Muscle layer of colon (tissue), 2 donors: ENCODE measurements around the gene GNG4.
"Not testable (repeated sequence)": the region's sequence is repeated elsewhere in the genome, so short reads cannot be mapped to it uniquely, and the experiment has no call there.

Experiments used
- H3K27ac ChIP-seq: one replicate; pipeline ENCODE4 v1.7.0; 2013; ENCODE audit warnings: low read depth, mild to moderate bottlenecking, low read length, moderate library complexity
- H3K27me3 ChIP-seq, 2 donors: one replicate each; pipeline ENCODE4 v1.7.0; 2013; ENCODE audit warnings: low read length in 2 of 2, mild to moderate bottlenecking in 2 of 2; ENCODE audit not compliant: insufficient read depth in 2 of 2, control insufficient read depth in 1 of 2
- H3K36me3 ChIP-seq: one replicate; pipeline ENCODE4 v1.7.0; 2013; ENCODE audit warnings: mild to moderate bottlenecking, low read length; ENCODE audit not compliant: insufficient read depth
- H3K4me1 ChIP-seq: one replicate; pipeline ENCODE4 v1.7.0; 2013; ENCODE audit warnings: mild to moderate bottlenecking, low read length; ENCODE audit not compliant: insufficient read depth
- H3K4me3 ChIP-seq, 2 donors: one replicate each; pipeline ENCODE4 v1.7.0; 2013; ENCODE audit warnings: low read length in 2 of 2, low read depth in 1 of 2, mild to moderate bottlenecking in 1 of 2, moderate library complexity in 1 of 2
- H3K9ac ChIP-seq: one replicate; pipeline ENCODE4 v1.7.0; 2013; ENCODE audit warnings: low read length
- H3K9me3 ChIP-seq: one replicate; pipeline ENCODE4 v1.7.0; 2013; ENCODE audit warnings: mild to moderate bottlenecking, low read length
- donor health status: abdominal sarcoma.
- donor health status: Adenocarcinoma of cecum.

Gene GNG4

GRCh38 chr1:235572971-235573370 is 76.6 kb downstream of the GNG4 start:
- H3K9ac ChIP-seq, H3K27ac ChIP-seq, H3K4me3 ChIP-seq, H3K36me3 ChIP-seq, H3K27me3 ChIP-seq, H3K4me1 ChIP-seq, H3K9me3 ChIP-seq: not testable (repeated sequence)

- Histone ChIP-seq H3K4me1 (no peaks in the 10 kb centered on the region), H3K9me3 (no peaks in the 10 kb centered on the region), H3K27me3 (no peaks in the 10 kb centered on the region)
These were observed 78.1 kb downstream of the GNG4 start for GRCh38 chr1:235571482-235571881.

GRCh38 chr1:235567812-235568503 is 81.6 kb downstream of the GNG4 start:
- H3K27ac ChIP-seq = no peak overlapping the region
- no peaks in the 10 kb centered on the region for H3K27me3 ChIP-seq
- H3K4me3 ChIP-seq = no peak overlapping the region
- H3K9me3 ChIP-seq = no peaks in the 10 kb centered on the region
- H3K9ac ChIP-seq = no peak overlapping the region
- H3K36me3 ChIP-seq = no peaks in the 10 kb centered on the region
- H3K4me1 ChIP-seq = no peaks in the 10 kb centered on the region

More at GRCh38 chr1:235571482-235571881, 78.1 kb downstream of the GNG4 start:
- Histone ChIP-seq H3K27ac (no peak overlapping the region), H3K36me3 (no peaks in the 10 kb centered on the region), H3K9ac (no peak overlapping the region), H3K4me3 (no peak overlapping the region)

GRCh38 chr1:235566084-235566483 is 83.5 kb downstream of the GNG4 start:
- no peaks in the 10 kb centered on the region for H3K4me1 ChIP-seq
- no peak overlapping the region for H3K9ac ChIP-seq
- no peak overlapping the region for H3K27ac ChIP-seq
- no peaks in the 10 kb centered on the region for H3K36me3 ChIP-seq
- H3K4me3 ChIP-seq = no peak overlapping the region
- no peaks in the 10 kb centered on the region for H3K27me3 ChIP-seq
- no peaks in the 10 kb centered on the region for H3K9me3 ChIP-seq

- H3K27me3 ChIP-seq = no peaks in the 10 kb centered on the region
- H3K9ac ChIP-seq = no peak overlapping the region
These were observed 86.0 kb downstream of the GNG4 start for GRCh38 chr1:235563513-235564061.

GRCh38 chr1:235562589-235562988 is 87.0 kb downstream of the GNG4 start:
- no peaks in the 10 kb centered on the region for H3K27me3 ChIP-seq
- no peak overlapping the region for H3K9ac ChIP-seq
- no peaks in the 10 kb centered on the region for H3K9me3 ChIP-seq
- H3K27ac ChIP-seq = no peak overlapping the region
- no peaks in the 10 kb centered on the region for H3K4me1 ChIP-seq
- no peak overlapping the region for H3K4me3 ChIP-seq
- H3K36me3 ChIP-seq = no peaks in the 10 kb centered on the region

More at GRCh38 chr1:235563513-235564061, 86.0 kb downstream of the GNG4 start:
- Histone ChIP-seq H3K4me3 (no peak overlapping the region), H3K27ac (no peak overlapping the region), H3K9me3 (no peaks in the 10 kb centered on the region), H3K36me3 (no peaks in the 10 kb centered on the region), H3K4me1 (no peaks in the 10 kb centered on the region)

- Histone ChIP-seq H3K4me1 (no peaks in the 10 kb centered on the region), H3K27ac (no peak overlapping the region), H3K36me3 (no peaks in the 10 kb centered on the region), H3K9ac (no peak overlapping the region), H3K4me3 (no peak overlapping the region), H3K9me3 (no peaks in the 10 kb centered on the region), H3K27me3 (no peaks in the 10 kb centered on the region)
These were observed 90.9 kb downstream of the GNG4 start for GRCh38 chr1:235558621-235559169.

- Histone ChIP-seq H3K9me3 (no peaks in the 10 kb centered on the region), H3K4me3 (no peak overlapping the region), H3K4me1 (no peaks in the 10 kb centered on the region), H3K27ac (no peak overlapping the region), H3K36me3 (no peaks in the 10 kb centered on the region), H3K27me3 (no peaks in the 10 kb centered on the region), H3K9ac (no peak overlapping the region)
These were observed 92.1 kb downstream of the GNG4 start for GRCh38 chr1:235557495-235557894.

- no peaks in the 10 kb centered on the region for H3K36me3 ChIP-seq
- no peak overlapping the region for H3K9ac ChIP-seq
- no peak overlapping the region for H3K4me3 ChIP-seq
- H3K27ac ChIP-seq = no peak overlapping the region
- H3K27me3 ChIP-seq = no peaks in the 10 kb centered on the region
- H3K9me3 ChIP-seq = no peaks in the 10 kb centered on the region
- no peaks in the 10 kb centered on the region for H3K4me1 ChIP-seq
These were observed 92.8 kb downstream of the GNG4 start for GRCh38 chr1:235556807-235557206.

- H3K36me3 ChIP-seq = no peaks in the 10 kb centered on the region
- no peak overlapping the region for H3K27ac ChIP-seq
- H3K9ac ChIP-seq = no peak overlapping the region
- no peaks in the 10 kb centered on the region for H3K9me3 ChIP-seq
- no peak overlapping the region for H3K4me3 ChIP-seq
- H3K4me1 ChIP-seq = no peaks in the 10 kb centered on the region
- no peaks in the 10 kb centered on the region for H3K27me3 ChIP-seq
These were observed 96.5 kb downstream of the GNG4 start for GRCh38 chr1:235553112-235553551.

GRCh38 chr1:235552146-235552716 is 97.4 kb downstream of the GNG4 start:
- Histone ChIP-seq H3K4me3 (no peak overlapping the region), H3K9me3 (no peaks in the 10 kb centered on the region), H3K9ac (no peak overlapping the region), H3K36me3 (no peaks in the 10 kb centered on the region), H3K4me1 (no peaks in the 10 kb centered on the region), H3K27me3 (no peaks in the 10 kb centered on the region), H3K27ac (no peak overlapping the region)
